ENCODE measurements around the gene FBXO47.

DNA sequence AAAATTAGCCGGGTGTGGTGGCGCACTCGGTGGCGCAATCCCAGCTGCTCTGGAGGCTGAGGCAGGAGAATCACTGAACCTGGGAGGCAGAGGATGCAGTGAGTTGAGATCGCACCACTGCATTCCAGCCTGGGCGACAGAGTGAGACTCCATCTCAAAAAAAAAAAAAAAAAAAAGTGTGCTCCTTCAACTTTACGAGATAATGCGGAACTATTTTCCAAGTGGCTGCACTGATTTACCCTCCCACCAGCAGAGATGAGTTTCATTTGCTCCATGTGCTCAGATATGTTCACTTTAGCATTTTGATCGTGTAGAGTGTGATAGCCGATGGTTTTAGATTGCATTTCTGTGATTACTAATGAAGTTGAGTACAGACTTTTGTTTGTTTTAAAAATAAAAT lies 61.8 kb downstream of the FBXO47 start:
- TF ChIP-seq POLR2AphosphoS5 (IDR thresholded peaks at IDR 0.05; ENCODE audit: borderline replicate concordance, low read depth, low read length) (no peak), EZH2 (IDR thresholded peaks at IDR 0.05) (no peak)
